Motor neuron (in vitro differentiated cells): ENCODE results near the gene RUNX1. TPM values are rescaled to one million over a fixed set of nuclear protein-coding genes. Genes with fewer than 3 reads are reported as not detected.
"Not testable (repeated sequence)": the region's sequence is repeated elsewhere in the genome, so short reads cannot be mapped to it uniquely, and the experiment has no call there.

Experiments
- ATAC-seq, 8 experiments: fragments of 200-7000 bp; cut with Tn5 transposase; replicated peaks in 6 of 8; 2 replicates each; pipeline ENCODE4 v1.8.0; 2021; ENCODE audit warnings: mild to moderate bottlenecking in 8 of 8, moderate library complexity in 8 of 8
- H3K27ac ChIP-seq, 2 donors: fragments of 250-450 bp; sonication (Bioruptor Pico); 2 replicates each; pipeline ENCODE4 v1.9.0; 2021; ENCODE audit warnings: antibody characterized with exemption in 2 of 2, mild to moderate bottlenecking in 2 of 2, moderate library complexity in 1 of 2
- H3K4me1 ChIP-seq, 2 donors: fragments of 250-450 bp; sonication (Bioruptor Pico); replicated peaks in 1 of 2; 2 replicates each; pipeline ENCODE4 v1.6.1; 2021; ENCODE audit warnings: antibody characterized with exemption in 2 of 2, mild to moderate bottlenecking in 2 of 2, moderate library complexity in 1 of 2
- H3K4me3 ChIP-seq, 5 donors: fragments of 250-450 bp; sonication (Bioruptor Pico); 2 replicates each; pipeline ENCODE4 v1.9.0; 2021; ENCODE audit warnings: antibody characterized with exemption in 5 of 5, mild to moderate bottlenecking in 5 of 5, moderate library complexity in 4 of 5
- WGBS, 10 experiments: fragments of 450-650 bp; shearing (Covaris generic); methylation state at CpG; one replicate each; pipeline ENCODE4 v1.0.0; 2022; 5-methylcytosine and 5-hydroxymethylcytosine counted together
- in situ Hi-C, 9 experiments: fragments of 400-800 bp; cut with MboI; loops; one replicate each; pipeline ENCODE4 v1.15.0; 2021; ENCODE audit warnings: low sequenced_read_pairs in 9 of 9, low pct_unique_long_range_greater_than_20kb in 2 of 9; ENCODE audit not compliant: unreplicated experiment in 9 of 9
- total RNA-seq, 8 experiments: library from RNA; unstranded; fragments of 300-600 nt; gene quantifications; 2 replicates each; pipeline versions ENCODE4 v1.2.3 to v1.2.4, GENCODE V29; 2022

The RUNX1 gene
- total RNA-seq, 8 experiments from 2014 or later, result 0.05 to 49.0 (median 3.6) TPM

- in situ Hi-C loops, result no loop called here
- ATAC-seq, result no peak
- no peak overlapping the region for H3K27ac ChIP-seq
- H3K4me1 ChIP-seq, result no peaks in the 10 kb centered on the region
- no peak overlapping the region for H3K4me3 ChIP-seq
- 7 to 83% (median 57%) methylated on average over 1 to 2 of the region's 2 CpGs; no CpG with 5 or more reads in 1 of the 10 experiments for WGBS, 10 experiments
These were observed 87.0 kb downstream of the RUNX1 start for GRCh38 chr21:34962136-34962535.

GRCh38 chr21:34960687-34961086 is 88.4 kb downstream of the RUNX1 start:
- WGBS, 10 experiments, result 33 to 100% (median 50%) methylated on average over 1 to 2 of the region's 2 CpGs; no CpG with 5 or more reads in 5 of the 10 experiments
- in situ Hi-C loops, result no loop called here
- no peaks in the 10 kb centered on the region for H3K4me1 ChIP-seq
- ATAC-seq, result no peak
- no peak overlapping the region for H3K4me3 ChIP-seq
- no peak overlapping the region for H3K27ac ChIP-seq

DNA sequence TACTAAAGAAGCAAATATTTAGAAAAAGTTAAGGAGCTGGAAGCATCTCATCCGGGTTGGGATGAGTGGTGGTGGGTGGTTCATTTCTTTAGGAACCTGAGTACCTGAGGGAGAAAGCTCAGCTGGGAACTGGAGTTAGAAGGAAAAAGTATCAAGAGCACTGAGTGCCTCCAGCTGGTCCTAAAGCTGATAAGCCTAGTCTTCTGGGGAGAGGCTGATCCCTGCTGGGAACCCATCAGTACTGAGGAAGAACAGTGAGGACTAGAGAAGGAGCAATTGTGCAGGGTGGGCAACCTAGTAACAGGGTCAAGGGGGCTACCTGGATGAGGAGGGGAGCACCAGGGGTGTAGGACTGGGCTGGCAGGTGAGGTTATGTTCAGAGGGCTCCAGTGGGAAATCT is 89.5 kb downstream of the RUNX1 start:
- in situ Hi-C loops, result no loop called here
- no peak overlapping the region for H3K4me3 ChIP-seq
- 57 to 100% (median 89%) methylated on average over 1 of the region's 1 CpG; no CpG with 5 or more reads in 5 of the 10 experiments for WGBS, 10 experiments
- H3K27ac ChIP-seq, result no peak overlapping the region
- ATAC-seq, result no peak
- H3K4me1 ChIP-seq, result no peaks in the 10 kb centered on the region

DNA sequence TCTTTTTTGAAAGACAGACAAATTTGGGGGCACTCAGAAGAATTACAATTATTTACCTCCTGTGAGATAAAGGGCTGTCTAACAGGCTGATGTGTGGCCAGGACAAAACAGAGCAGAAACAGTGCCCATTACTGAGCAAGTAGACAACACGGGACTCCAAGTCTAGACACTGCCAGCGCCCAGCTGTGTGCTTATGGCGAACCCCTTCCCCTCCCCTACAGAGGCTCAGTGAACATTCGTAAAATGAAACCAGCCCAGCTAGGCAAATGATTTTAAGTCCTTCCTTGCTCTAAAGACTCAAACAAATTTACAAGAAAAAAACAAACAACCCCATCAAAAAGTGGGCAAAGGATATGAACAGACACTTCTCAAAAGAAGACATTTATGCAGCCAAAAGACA is 91.1 kb downstream of the RUNX1 start:
- no peak for ATAC-seq
- in situ Hi-C loops, result no loop called here
- no peak overlapping the region for H3K27ac ChIP-seq
- H3K4me3 ChIP-seq, result no peak overlapping the region
- 44 to 93% (median 76%) methylated on average over 1 to 3 of the region's 4 CpGs; no CpG with 5 or more reads in 4 of the 10 experiments for WGBS, 10 experiments
- H3K4me1 ChIP-seq, result no peaks in the 10 kb centered on the region

- Histone ChIP-seq H3K4me1 (no peaks in the 10 kb centered on the region), H3K4me3 (no peak overlapping the region), H3K27ac (no peak overlapping the region)
- 41 to 100% (median 86%) methylated on average over 1 to 9 of the region's 11 CpGs for WGBS, 10 experiments
- in situ Hi-C loops, result no loop called here
- ATAC-seq, result peak in 2 of 8 experiments; percentile 34 to 96
These were observed 92.4 kb downstream of the RUNX1 start for GRCh38 chr21:34956416-34957316.

DNA sequence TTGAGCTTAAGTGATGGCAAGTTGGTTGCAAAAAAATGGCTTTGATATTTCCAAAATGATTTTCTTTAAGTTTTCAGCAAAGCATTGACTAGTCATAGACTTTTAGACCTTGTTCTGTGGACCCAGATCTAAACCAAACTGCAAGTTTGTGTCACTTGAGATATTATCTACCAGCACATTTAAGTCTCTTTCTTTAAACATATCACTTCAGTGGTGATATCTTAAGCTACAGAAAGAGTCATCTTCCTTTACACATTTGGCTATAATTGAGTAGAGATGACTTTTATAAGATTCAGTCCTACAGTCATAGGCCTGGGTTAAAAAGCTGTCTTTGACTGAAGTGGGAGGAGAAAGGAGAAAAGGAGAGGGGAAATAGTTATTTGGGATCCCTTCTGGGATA is 95.2 kb downstream of the RUNX1 start:
- Histone ChIP-seq H3K4me3 (no peak overlapping the region), H3K4me1 (no peaks in the 10 kb centered on the region), H3K27ac (no peak overlapping the region)
- ATAC-seq, result no peak
- in situ Hi-C loops, result no loop called here

DNA sequence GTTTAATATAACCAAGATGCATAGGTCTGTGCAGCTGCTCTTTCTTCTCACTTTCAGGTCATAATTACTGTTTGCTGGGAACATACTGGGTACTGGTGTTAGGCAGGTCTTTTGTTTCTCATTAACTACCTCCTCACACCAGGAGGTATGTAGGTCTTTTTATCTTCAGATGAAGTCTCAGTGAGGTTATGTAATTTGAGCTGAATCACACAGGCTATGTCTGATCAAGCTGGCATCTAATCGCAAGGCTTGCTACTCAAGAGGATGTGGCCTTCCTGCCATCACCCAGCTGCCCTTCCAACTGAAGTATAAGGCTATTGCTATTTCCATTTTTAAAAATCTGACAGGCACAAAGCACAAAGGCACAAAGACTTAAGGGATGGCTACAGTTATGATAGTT is 96.4 kb downstream of the RUNX1 start:
- no peaks in the 10 kb centered on the region for H3K4me1 ChIP-seq
- no peak overlapping the region for H3K4me3 ChIP-seq
- H3K27ac ChIP-seq, result no peak overlapping the region
- no peak for ATAC-seq
- 38 to 100% (median 43%) methylated on average over 1 of the region's 1 CpG; no CpG with 5 or more reads in 5 of the 10 experiments for WGBS, 10 experiments
- in situ Hi-C loops, result no loop called here

DNA sequence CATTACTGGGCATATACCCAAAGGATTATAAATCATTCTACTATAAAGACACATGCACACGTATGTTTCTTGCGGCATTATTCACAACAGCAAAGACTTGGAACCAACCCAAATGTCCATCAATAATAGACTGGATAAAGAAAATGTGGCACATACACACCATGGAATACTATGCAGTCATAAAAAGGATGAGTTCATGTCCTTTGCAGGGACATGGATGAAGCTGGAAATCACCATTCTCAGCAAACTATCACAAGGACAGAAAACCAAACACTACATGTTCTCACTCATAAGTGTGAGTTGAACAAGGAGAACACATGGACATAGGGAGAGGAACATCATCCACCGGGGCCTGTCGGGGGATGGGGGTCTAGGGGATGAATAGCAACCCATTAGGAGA is 97.2 kb downstream of the RUNX1 start:
- ATAC-seq, H3K4me3 ChIP-seq, in situ Hi-C loops, H3K4me1 ChIP-seq, H3K27ac ChIP-seq: not testable (repeated sequence)
- 100% methylated on average over 1 to 2 of the region's 4 CpGs; no CpG with 5 or more reads in 8 of the 10 experiments for WGBS, 10 experiments

- no peak for ATAC-seq
- in situ Hi-C loops, result no loop called here
- Histone ChIP-seq H3K4me3 (no peak overlapping the region), H3K4me1 (no peaks in the 10 kb centered on the region), H3K27ac (no peak overlapping the region)
- 69 to 95% (median 85%) methylated on average over 2 to 4 of the region's 4 CpGs for WGBS, 10 experiments
These were observed 98.1 kb downstream of the RUNX1 start for GRCh38 chr21:34950980-34951379.

DNA sequence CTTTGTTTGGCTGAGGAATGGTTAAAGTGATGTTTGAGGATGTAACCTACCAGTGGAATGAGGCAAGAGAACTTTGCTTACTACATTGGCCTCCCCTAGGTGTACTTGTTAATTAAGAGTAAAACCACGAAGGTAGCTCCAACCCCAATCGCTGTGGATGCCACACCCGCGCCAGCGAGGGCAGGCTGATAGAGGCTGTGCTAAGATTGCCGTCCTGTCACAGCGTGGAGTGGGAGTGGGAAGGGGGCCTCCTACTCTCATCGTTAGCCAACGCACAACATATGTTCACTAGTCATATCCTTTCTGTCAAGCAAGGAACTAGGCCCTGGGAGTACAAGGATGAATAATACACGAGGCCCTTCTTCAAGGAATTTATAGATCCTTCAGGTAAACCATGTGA is 99.6 kb downstream of the RUNX1 start:
- no peak for ATAC-seq
- no peak overlapping the region for H3K4me3 ChIP-seq
- in situ Hi-C loops, result no loop called here
- no peaks in the 10 kb centered on the region for H3K4me1 ChIP-seq
- no peak overlapping the region for H3K27ac ChIP-seq
- 80 to 94% (median 90%) methylated on average over 1 to 9 of the region's 10 CpGs; no CpG with 5 or more reads in 2 of the 10 experiments for WGBS, 10 experiments

DNA sequence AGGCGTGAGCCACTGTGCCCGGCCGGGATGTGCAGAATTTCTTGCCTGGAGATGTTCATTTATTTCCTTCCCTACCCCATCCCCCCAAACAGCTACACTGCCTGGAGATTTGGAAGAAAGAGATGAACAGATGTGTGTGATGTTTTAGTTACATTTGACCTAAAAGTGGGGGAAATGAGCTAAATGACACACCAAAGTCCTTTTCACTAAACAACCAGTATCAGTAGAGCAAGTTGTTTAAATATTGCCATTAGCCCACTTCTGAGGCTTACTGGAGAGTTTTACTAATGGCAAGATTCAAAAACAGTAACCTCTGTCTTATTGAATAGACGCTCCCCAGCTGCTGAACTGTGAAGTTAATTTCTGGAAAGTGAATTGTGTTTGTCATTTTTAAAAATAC is 100.1 kb downstream of the RUNX1 start:
- no peak overlapping the region for H3K4me3 ChIP-seq
- WGBS, 10 experiments, result 40 to 100% (median 84%) methylated on average over 1 to 4 of the region's 4 CpGs; no CpG with 5 or more reads in 4 of the 10 experiments
- ATAC-seq, result no peak
- in situ Hi-C loops, result no loop called here
- H3K27ac ChIP-seq, result no peak overlapping the region
- H3K4me1 ChIP-seq, result no peaks in the 10 kb centered on the region

GRCh38 chr21:34948157-34948556 is 100.9 kb downstream of the RUNX1 start:
- Histone ChIP-seq H3K4me3 (no peak overlapping the region), H3K27ac (no peak overlapping the region), H3K4me1 (no peaks in the 10 kb centered on the region)
- no peak for ATAC-seq
- 14 to 100% (median 80%) methylated on average over 1 to 5 of the region's 5 CpGs; no CpG with 5 or more reads in 2 of the 10 experiments for WGBS, 10 experiments
- in situ Hi-C loops, result no loop called here

DNA sequence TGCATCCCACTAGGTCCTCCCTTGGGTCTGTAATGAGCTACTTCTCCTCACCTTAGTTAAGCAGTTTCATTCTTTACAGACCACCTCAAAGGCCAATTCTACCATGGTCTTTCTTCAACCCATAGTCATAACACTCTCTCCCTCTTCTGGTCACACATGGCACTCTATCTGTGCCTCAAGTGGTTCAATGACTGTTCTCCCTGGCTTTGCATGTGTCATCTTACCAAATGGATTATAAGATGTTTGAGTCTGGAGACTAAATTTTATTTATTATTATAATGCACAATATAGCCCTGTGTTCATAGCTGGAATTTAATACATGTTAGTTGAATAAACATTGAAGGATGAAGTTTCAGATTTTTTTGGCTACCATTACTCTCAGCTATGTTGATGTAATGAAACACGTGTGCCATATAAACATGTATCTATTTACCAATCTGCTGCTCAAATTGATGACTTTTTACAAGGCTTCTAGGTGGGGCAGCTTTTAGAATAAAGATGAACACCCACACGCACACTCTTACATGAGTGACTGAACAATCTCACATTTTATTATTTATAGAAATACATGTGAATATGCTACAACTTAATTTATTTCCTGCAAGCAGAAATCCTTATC is 102.1 kb downstream of the RUNX1 start:
- H3K27ac ChIP-seq, result no peak overlapping the region
- ATAC-seq, result no peak
- H3K4me1 ChIP-seq, result no peaks in the 10 kb centered on the region
- WGBS, 10 experiments, result 53 to 100% (median 87%) methylated on average over 1 to 2 of the region's 2 CpGs; no CpG with 5 or more reads in 1 of the 10 experiments
- in situ Hi-C loops, result no loop called here
- no peak overlapping the region for H3K4me3 ChIP-seq
